Activated CD4-positive, CD25-positive, alpha-beta regulatory T cell (primary cell): ENCODE results near the gene NOTCH1.

ENCODE experiments used
- DNase-seq, 4 experiments: peaks; one replicate each; lab custom pipeline; 2025; lab: John Stamatoyannopoulos, UW

The NOTCH1 gene

GRCh38 chr9:136531904-136532798 is 13.7 kb downstream of the NOTCH1 start:
- no peak for DNase-seq

GRCh38 chr9:136531186-136531903 is 14.5 kb downstream of the NOTCH1 start:
- no peak for DNase-seq

GRCh38 chr9:136530461-136531089 is 15.3 kb downstream of the NOTCH1 start:
- DNase-seq = no peak

- DNase-seq = no peak
These were observed 16.1 kb downstream of the NOTCH1 start for GRCh38 chr9:136529516-136530460.

- no peak for DNase-seq
These were observed 17.0 kb downstream of the NOTCH1 start for GRCh38 chr9:136528716-136529341.

GRCh38 chr9:136527721-136528710 is 17.8 kb downstream of the NOTCH1 start:
- no peak for DNase-seq

GRCh38 chr9:136527131-136527530 is 18.7 kb downstream of the NOTCH1 start:
- no peak for DNase-seq

- DNase-seq = no peak
These were observed 19.2 kb downstream of the NOTCH1 start for GRCh38 chr9:136526625-136527066.

GRCh38 chr9:136525841-136526499 is 19.9 kb downstream of the NOTCH1 start:
- no peak for DNase-seq

- no peak for DNase-seq
These were observed 20.6 kb downstream of the NOTCH1 start for GRCh38 chr9:136525207-136525606.

- DNase-seq = no peak
These were observed 23.3 kb downstream of the NOTCH1 start for GRCh38 chr9:136522314-136523237.

GRCh38 chr9:136521537-136521936 is 24.3 kb downstream of the NOTCH1 start:
- no peak for DNase-seq

GRCh38 chr9:136520053-136520540 is 25.8 kb downstream of the NOTCH1 start:
- DNase-seq = no peak

GRCh38 chr9:136519263-136520052 is 26.4 kb downstream of the NOTCH1 start:
- DNase-seq = no peak

GRCh38 chr9:136518623-136519022 is 27.2 kb downstream of the NOTCH1 start:
- no peak for DNase-seq

GRCh38 chr9:136517950-136518349 is 27.9 kb downstream of the NOTCH1 start:
- DNase-seq = no peak
